GM21786 (cell line): ENCODE results near the gene TAOK1.

Source experiments
- ATAC-seq: cut with Tn5 transposase; IDR thresholded peaks from one replicate; pipeline ENCODE4 v1.9.1; 2021; ENCODE audit not compliant: unreplicated experiment

The TAOK1 gene

DNA sequence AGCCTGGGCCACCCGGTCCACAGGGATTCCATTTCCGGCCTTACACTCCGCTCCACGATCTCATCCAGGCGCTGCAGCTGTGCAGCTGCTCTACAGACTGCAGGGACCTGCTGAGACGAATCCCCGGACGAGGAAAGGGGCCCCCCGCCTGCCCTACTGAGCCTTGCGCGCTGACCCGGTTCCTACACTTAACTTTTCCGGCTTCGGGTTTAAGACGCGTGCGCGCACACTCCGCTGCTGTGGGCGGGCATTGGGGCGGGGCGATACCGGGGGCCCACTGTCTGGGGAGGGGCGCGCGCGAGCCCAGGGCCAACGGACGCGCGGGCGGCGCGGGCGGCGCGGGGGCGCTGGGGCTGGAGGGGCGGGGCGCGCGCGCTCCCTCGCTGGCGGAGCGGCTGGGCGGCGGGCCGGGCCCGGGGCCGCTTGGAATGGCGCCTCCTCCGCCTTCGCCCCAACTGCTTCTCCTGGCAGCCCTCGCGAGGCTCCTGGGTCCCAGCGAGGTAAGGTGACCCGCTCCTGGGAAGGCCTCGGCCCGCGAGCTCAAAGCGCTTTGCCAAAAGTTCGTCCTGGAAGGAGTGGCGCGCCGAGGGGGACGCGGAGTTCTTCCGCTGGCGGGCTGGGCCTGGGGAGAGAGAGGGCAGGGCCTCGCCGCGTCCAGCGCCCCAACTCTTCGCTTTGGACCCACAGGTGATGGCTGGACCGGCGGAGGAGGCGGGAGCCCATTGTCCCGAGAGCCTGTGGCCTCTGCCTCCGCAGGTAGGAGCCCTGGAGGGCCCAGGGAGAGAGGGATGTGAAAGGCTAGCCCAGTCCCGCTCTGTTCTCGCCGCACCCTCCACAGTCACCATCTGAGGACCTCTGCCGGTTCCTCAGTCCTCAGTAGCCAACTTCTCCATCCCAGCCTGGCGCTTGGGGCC is 178.4 kb downstream of the TAOK1 start, which contains the start of gene TP53I13:
Gene TP53I13 (plus strand): TSS at position 371 of the 914 bp plus-strand sequence. CDS start 58 bp downstream, at position 429.
- ATAC-seq, result peak; percentile 37

DNA sequence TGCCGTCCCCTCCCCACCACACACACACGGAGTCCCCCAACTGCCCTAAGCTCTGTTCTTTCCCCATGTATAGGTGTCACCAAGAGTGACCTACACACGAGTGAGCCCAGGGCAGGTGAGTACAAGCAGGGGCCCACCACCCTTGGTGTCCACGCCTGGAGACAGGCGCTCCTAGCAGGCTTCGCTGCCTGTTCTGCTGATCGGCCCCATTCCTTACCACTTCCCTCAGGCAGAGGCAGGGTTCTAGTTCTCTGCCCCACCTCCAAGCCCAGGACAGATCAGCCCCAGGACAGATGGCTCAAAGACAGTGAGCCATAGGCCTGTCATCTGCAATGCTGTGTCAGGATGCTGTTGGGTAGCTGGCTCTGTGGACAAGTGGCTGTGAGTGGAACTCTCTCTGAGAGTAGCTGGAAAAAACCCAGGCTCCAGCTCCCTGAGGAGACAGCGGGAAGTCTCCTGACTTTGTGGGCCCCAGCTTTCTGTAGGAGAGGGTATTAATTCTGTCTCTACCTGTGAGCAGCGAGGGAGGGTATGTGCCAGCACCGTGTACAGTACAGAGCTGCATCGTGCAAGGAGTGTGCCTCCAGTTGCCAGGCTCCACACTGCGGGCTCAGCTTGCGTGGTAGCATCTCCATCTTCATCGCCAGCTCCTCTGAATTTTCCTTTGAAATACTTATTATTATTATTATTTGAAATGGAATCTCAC is 179.2 kb downstream of the TAOK1 start:
- ATAC-seq, result no peak

DNA sequence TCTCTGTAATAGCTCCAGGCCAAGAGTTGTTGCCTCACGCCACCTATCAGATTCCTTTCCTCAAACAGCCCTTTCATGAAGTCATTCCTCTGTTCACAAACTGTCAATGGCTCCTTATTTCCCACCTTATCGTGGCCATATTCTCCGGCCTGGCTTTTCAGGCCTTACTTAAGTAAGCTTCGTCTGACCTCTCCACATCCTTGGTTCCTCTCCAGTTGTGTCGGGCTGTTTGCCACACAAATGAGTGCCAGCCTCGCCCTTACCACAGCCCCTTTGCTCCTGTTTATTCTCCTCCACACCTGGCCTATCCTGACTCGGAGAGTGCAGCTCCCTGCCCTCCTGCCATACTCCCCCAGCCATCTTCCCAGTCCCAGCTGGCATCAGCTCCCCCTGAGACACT is 180.4 kb downstream of the TAOK1 start:
- ATAC-seq, result no peak

DNA sequence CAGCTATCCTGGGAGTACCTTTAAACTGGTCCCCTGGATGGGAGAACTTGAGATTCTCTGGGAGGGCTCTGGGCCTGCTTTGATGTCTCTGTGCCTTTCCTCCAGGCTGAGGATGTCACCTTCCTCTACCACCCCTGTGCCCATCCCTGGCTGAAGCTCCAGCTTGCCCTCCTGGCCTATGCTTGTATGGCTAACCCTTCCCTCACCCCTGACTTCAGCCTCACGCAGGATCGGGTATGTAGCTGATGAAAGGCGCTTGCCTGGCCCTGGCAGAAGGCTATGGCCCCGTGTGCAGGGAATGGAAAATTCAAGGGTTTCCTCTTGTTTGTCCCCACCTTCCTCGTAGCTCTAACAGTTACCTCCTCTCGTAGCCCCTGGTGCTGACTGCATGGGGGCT is 181.3 kb downstream of the TAOK1 start:
- ATAC-seq, result no peak

DNA sequence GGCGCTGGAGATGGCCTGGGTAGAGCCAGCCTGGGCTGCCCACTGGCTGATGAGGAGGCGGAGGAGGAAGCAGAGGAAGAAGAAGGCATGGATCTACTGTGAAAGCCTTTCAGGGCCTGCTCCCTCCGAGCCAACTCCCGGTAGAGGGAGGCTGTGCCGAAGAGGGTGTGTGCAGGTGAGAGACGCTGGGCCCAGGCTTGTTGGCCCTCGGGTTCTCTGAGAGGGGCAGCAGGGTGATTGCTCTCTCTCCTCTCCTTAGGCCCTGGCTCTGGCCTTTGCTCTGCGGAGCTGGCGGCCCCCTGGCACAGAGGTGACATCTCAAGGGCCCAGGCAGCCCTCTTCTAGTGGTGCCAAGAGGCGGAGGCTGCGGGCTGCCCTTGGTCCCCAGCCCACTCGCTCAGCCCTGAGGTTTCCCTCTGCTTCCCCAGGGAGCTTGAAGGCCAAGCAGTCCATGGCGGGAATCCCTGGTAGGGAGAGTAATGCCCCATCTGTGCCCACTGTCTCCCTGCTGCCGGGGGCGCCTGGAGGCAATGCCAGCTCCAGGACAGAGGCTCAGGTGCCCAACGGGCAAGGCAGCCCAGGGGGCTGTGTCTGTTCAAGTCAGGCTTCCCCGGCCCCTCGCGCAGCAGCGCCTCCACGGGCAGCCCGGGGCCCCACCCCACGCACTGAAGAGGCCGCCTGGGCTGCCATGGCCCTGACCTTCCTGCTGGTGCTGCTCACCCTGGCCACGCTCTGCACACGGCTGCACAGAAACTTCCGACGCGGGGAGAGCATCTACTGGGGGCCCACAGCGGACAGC is 181.9 kb downstream of the TAOK1 start:
- no peak for ATAC-seq

DNA sequence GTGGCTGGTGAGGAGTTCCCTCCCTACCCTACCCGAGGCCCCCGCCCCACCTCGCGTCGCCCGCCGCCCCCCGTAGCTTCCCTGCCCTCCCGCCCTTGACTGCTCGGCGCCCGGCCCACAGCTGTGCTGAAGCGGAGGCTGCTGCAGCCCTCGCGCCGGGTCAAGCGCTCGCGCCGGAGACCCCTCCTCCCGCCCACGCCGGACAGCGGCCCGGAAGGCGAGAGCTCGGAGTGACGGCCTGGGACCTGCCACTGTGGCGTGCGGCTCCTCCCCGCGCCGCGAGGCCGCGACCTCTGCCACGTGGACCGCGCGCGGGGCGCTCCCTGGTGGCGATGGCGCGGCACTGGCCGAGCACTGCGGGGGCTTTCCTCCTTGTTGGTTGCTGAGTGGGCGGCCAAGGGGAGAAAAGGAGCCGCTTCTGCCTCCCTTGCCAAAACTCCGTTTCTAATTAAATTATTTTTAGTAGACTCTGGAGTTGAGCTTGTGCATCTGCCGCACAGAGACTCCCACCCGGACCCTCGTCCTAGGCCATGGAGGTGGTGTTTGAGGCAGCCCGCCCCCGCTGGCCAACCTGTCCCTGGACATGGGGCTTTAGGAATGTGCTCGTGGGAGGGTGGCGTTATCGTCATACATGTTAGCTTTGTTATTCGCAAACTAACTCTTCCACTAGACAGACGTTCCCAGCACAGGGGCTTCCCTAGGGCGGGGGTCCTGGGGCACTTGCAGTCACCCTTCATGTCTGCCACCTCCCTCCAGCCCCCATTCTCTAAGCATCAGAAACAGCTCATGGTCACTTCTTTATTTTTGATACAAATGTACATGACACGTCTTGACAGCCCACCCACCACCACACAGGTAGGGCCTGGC is 182.8 kb downstream of the TAOK1 start:
- ATAC-seq, result no peak

DNA sequence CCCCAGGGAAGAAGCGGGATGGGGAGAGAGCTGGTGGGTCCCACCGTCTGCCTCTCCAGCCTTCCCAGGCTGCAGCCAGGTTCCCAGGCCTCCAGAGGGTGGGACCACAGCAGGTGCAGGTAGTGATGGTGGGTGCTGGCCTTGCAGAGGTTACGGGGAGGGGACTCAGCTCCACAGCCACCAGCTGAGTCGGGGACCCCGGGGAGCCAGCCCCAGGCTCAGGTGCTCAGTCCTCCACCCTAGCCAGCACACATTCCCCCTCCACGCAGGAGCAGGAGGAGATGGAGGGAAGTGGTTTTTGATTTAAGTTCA is 183.4 kb downstream of the TAOK1 start:
- no peak for ATAC-seq

DNA sequence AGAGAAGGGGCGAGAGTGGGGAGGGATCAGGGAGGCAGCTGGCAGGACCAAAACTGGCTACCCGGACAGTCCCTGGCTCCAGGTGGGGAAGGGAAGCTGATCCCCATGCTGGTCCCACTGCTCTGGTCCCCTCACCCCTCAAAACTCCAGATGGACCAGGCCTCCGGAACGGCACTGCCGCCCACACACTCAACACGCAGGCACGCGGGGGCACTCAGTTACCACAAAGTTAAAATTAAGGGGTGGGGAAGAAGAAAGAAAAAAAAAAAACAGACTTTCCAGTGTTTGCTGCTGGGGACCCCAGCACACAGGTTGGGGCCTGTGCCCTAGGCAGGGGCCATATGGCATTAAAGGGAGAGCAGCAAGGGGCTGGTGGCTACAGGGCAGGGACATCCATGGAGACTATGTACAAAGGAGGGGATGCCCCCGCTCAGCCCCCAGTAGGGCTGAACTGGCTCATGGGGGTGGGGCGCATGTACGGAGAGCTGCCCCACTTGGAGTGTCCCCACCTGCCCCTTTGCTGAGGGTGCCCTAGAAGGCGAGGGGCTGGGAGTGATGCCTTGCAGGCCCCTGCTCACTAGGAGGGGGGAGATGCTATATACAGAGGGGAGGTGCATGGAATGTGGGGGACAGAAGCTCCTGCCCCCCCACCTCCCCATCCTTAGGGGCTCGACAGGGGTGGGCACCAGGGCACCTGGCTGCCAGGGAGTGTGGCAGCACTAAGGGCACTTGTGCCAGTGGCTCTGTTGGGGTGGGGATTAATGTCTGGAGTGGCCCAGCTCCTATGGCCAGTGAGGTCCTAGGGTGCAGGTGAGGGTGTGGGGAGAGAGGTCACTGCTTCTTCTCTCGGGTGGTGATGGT is 183.9 kb downstream of the TAOK1 start:
- ATAC-seq, result no peak

DNA sequence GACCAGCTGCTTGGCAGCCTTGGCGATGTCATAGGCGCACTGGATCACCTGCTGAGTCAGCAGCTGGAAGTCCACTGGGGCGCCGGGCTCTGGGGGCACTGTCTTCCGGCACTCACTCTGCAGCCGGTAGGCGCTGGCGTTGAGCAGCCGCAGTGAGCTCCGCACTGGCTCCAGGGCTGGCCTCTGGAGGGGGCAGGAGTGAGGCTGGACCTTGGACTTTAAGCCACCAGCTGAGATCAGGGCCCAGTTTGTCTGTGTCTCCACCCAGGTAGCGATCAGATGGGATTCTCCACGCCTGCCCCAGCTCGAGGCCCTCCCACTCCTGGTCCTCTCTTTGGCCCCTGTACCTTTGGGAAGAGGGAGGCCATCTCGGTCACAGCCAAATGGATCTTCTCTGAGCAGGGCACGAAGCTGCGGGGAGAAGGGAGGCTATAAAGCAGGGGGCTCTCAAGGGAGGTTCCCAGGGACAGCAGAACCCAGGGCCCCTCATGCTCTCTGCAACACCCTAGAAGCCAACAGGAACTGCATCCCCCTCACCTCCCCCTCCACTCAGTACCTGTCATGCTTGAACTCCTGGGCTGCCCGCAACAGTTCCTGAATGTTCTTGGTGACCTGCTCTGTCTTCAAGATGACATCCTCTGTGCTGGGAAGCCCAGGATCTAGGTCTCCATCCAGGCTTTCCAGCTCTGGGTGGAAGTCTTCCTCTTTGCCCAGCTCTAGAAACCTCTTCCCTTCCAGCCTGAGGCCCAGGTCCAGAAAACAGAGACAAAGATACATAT is 184.8 kb downstream of the TAOK1 start:
- no peak for ATAC-seq

DNA sequence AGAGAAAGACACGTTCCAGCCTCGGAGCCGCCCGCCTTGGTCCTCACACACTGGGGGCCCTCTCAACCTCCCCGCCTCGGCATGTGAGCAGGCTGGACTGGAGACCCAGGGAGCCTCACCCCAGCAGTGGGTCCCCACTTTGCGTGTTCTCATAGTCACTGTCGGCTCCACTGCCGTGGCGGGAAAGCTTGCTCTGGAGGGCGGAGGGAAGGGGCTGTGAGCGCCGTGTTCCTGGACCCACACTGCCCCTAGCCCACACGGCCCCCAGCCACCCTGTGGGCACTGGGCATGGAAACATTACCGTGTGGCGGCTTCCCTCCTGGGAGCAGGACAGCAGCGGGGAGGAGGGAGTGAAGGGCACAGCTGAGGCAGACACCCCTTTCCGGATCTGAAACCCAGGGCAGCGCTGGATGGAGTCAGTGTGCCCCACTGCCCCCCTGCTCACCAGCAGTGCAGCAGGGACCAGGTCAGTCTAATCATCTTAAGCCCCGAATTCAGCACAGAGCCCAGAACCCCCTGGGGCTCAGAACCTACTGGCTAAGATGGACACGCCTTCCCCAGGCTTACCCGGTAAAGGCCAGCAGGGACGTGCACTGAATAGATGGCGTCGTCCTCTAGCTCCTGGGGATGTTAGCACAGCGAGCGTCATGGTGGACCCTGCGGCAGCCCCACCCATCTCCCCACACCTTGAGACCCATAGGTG is 185.5 kb downstream of the TAOK1 start:
- no peak for ATAC-seq

DNA sequence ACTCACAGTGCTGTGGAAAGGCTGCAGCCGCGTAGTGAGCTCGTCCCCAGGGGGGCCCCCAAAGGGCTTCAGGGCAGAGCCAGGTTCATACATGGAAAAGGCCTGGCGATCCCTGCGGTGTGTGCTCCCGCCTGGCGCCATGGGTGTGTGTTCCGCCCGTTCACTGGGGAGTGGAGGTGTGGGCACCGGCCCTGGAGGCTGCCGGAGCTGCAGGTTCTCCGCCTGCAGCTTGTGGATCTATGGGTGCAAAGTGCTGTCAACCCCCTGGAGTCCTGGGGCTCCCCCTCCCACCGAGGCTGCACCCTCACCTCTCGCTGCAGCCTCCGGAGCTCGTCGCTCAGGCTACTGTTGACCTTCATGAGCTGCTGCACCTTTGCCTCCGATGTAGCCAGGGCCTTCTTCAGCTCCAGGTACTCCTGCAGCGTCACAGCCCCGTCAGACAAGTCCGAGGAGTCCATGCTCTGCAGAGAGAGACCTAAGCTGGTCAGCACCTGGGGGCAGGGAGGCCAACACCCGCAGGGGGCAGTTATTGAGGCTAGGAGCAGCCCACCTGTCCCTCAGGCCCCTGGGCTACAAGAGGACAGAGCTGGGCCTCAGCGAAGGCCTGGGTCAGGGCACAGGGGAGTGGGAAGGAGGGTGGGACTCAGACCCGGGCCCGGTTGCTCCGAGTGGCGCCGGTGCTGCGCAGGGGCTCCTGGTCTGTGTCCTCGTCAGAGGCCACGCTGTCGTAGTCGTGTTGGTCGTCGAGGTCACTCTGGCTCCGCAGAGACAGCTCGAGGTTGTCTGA is 186.2 kb downstream of the TAOK1 start:
- ATAC-seq, result no peak

DNA sequence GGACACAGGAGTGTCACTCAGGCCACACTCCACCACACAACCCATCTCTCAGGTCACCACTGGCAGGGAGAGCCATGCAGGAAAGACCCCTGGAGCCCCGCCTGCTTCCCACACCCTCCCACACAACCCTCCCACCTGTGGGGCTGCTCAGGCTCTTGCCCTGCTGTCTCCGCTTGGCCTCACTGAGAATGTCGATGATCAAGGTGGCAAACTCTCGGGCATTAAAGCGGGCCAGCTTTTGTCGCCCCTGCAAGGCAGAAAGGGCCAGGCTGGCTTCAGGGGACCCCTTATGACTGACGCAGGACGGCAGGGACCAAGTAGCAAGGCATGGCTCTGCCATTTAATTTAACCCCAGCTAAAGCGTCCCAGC is 186.8 kb downstream of the TAOK1 start:
- no peak for ATAC-seq

DNA sequence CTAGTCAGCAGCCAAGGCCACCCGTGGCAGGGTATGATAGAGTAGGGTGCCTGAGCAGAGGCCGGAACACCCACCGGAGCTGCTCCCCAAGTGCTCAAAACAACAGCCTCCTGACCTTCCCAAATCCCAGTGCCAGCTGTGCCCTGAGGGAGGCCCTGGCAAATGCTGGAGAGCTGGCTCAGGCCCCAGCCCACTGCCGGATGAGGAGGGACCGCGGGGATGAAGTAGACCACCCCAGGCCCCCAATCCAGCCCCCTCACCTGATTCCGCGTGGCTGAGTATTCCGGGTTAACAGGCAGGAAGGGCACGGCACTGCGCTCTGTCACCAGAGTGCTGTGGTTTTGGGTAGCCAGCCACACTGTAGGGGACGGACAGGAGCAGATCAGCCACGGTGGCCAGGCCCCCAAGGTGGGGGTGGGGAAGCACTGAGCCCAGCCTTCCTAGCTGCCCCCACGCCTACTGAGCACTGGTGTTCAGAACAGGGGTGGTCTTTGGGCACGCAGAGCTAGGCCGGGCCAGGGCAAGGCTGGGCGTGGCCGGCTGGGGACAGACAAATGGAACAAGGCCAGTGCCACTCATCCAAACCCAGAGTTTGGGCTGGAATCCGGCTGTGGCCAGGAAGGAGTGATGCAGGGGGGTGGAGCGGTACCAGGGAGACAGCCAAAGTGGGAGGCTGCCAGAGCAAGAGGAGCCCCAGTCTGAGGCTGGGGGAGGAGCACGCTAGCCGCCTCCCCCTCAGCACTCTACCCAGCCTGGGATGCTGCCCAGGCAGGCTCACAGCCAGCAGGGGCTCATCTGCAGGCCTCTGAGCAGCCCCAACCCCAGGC is 187.4 kb downstream of the TAOK1 start:
- ATAC-seq, result no peak

DNA sequence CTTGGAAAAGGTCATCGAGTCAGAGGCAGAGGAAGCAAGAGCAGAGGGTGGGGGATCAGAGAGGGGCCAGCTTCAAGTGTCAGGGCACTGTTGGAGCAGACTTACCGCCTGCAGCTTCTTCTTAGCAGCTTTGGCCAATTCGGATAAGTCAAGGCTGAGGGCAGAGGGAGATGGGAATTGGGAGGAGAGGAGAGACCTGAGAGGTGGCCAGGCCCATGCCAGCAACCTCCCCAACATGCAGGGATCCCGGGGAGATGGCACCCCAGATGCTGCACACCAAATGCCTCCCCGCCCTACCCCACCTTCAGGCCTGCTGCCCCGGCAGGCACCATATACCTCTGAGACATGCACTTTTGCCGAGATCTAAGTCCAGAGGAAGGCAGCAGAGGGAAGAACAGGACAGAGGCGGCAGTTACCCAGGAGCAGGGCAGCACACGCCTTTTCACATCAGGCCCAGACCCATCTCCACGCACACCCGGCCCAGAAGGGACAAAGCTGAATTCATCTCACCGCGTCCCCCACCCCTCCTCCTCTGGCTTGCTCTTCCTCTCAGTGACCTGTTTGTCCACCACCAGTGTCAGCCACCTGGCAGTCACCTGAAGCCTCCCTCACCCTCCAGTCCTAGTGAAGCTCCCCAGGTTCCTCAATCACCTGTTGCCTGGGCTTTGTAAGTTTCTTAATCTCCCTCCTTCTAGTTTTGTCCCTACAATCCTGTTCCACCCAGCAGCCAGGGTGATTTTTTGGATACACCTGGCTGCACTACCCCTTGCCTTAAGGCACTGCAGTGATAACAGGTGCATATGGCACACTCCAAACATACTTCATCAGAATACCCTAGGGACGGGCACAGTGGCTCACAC is 188.7 kb downstream of the TAOK1 start:
- ATAC-seq, result no peak

DNA sequence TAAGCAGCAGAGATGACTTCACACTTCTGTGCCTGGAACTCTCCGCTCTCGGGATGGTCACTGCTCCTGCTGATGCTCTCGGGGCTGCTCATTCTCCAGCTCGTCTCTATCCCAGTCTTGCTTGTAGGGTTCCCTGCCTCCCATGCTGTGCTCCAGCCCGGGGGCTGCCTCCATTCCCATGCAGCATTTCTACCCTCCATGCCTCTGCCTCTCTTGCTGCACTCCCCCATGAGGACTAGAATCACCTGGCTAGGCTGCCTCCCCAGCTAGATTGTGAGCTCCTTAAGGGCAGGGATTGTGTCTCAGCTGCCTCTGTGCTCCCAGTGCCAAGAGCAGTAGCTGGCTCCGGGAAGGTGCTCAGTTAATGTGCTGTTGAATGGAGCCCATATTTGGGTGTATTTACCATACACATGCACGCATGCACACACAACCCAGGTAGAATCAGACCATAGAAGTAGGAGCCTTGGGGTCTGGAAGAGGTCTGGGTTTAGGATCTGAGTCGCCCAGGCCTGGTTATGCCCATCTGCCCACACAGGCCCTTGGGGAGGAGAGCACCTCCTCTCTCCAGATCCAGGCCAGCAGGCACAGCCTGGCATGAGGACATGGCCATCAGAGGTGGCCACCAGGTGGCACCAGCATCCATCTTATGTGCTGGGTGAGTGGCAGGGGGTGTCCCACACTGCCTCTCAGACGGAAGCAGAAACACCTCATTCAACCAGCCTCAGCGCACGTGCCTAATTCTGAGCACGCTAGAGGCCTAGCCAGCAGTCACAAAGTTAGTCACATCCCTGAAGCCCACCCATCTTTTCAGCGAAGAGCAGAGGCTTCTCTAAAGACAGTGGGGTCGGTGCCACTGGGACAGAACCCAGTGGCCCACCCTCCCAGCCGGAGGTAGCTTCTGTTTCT is 190.0 kb downstream of the TAOK1 start:
- ATAC-seq, result peak; percentile 79
